Vagina (tissue), 2 donors: ENCODE data around the gene TLCD2.

Experiments used
- CTCF ChIP-seq, 3 experiments: fragments of 450-650 bp in 2 of 3; fragments of 200-600 bp in 1 of 3; sonication (generic) in 1 of 3; IDR thresholded peaks; one replicate each; pipeline ENCODE4 v1.5.1; 2017 to 2019; ENCODE audit warnings: antibody characterized with exemption in 3 of 3, mild to moderate bottlenecking in 2 of 3, moderate library complexity in 2 of 3
- POLR2AphosphoS5 ChIP-seq, 2 donors: sonication (generic); formaldehyde crosslinking; IDR thresholded peaks; one replicate each; pipeline ENCODE4 v1.9.0; 2017; ENCODE audit warnings: antibody characterized with exemption in 2 of 2, mild to moderate bottlenecking in 2 of 2, low read depth in 1 of 2; ENCODE audit not compliant: insufficient read depth in 1 of 2

GRCh38 chr17:1676401-1676800 lies 33.8 kb downstream of the TLCD2 start:
- TF ChIP-seq CTCF (IDR thresholded peaks at IDR 0.05) (no peak), POLR2AphosphoS5 (IDR thresholded peaks at IDR 0.05; ENCODE audit: insufficient read depth in 1 of 2, low read depth in 1 of 2) (no peak)
